Heart left ventricle (tissue), 13 donors: Measurements from ENCODE around the gene KLHL2.

Experiments
- CTCF ChIP-seq, 12 donors: fragments of 200-600 bp; sonication (generic) in 4 of 12; IDR thresholded peaks; one replicate each; pipeline versions ENCODE4 v1.5.0 to v1.8.0; 2018 to 2022; ENCODE audit warnings: antibody characterized with exemption in 12 of 12, mild to moderate bottlenecking in 5 of 12
- POLR2A ChIP-seq, 2 donors: fragments of 450-650 bp; IDR thresholded peaks; one replicate each; pipeline ENCODE4 v1.6.1; 2017; ENCODE audit warnings: antibody characterized with exemption in 2 of 2, mild to moderate bottlenecking in 2 of 2, moderate library complexity in 2 of 2
- donor health status: ischemic (EF 13 %, LVEDD 7.1; RV severe dilation, severe dysfunction).
- donor health status: DM: no; HTN: yes; CAD: no.
- donor health status: DM: no; HTN: no; CAD: no.
- donor health status: ischemic (EF 25% LVEDD 6.9; RV normal size, moderate dysfunction).
- donor health status: ischemic (EF 25% LVEDD 5.7; RV mildly dilated, moderate dysfunction).
- donor health status: ischemic (EF 35%, LVEDD 5.7; RV mildly dilated, moderate dysfunction).
- donor health status: nonischemic (EF 11% LVEDD 7.7; RV severe dilation, severe dysfunction).
- donor health status: DM: yes; HTN: yes; CAD: no.
- donor health status: PGD.
- donor health status: ischemic (EF 29% LVEDD 5.4; RV normal size, mild dysfunction).
- donor health status: nonischemic (EF 23%, LVEDD 6.1; RV moderate dilation, normal function).

DNA sequence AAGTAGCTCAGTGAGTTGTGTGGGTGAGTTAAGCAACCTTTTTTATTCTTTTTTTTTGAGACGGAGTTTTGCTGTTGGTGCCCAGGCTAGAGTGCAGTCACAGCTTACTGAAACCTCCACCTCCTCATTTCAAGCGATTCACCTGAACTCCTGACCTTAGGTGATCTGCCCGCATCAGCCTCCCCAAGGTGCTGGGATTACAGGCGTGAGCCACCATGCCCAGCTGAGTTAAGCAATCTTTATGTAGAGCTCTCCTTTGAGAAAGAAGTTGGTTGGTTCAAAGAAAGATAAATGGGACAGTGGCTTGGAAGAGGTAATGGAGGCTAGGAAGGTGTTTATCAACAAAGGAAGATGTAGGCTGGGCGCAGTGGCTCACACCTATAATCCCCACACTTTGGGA lies 123.3 kb downstream of the KLHL2 start:
- TF ChIP-seq POLR2A (IDR thresholded peaks at IDR 0.05), result no peak
- TF ChIP-seq CTCF (IDR thresholded peaks at IDR 0.05), result no peak
